NCI-H1105 treated with DMSO at 0.1 percent for 48 hours (cell line): Measurements from ENCODE around the gene SCLT1.
"Not testable (repeated sequence)": the region's sequence is repeated elsewhere in the genome, so short reads cannot be mapped to it uniquely, and the experiment has no call there.

Experiments used
- DNase-seq: peaks from one replicate; lab custom pipeline; 2025; lab: John Stamatoyannopoulos, UW

The SCLT1 gene

DNA sequence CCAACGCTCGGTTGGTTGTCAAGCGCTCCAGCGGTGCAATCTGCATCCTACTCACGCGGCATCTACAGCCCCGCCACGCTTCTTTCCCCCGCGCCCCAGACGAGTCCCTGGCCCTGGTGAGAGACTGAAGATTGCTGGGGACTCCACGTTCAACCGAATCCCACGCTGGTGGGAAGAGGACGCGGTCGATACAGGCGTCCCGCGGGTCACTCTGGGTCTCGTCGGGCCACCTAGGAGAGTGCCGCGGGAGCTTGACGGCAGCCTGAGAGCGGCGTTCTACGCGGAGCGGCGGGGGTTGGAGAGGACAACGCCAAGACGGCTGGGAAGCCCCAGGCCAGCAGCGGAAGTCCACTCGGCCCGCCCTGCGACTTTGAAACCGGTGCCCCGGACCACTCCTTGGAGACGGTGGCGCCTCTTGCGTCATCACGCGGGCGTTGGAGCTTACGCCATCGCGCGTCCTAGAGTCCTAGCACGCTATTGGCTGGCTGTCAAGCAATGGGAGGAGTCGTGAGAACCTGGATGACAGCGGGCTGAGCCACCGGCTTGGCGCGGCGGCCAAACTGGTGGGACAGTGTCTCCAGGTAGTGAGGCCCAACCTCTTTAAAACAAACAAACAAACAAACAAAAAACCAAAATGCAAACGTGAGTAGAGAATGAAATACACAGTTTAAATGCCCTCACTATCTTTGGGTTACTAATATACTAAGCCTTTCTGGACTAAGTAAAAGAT is at the start of gene SCLT1:
Gene SCLT1, minus strand, starts transcription at position 349 of the 730 bp plus-strand sequence. CDS start 436 bp downstream, outside the sequence.
- DNase-seq: peak; percentile 85

- DNase-seq: no peak
These were observed 47.2 kb upstream of the SCLT1 start for GRCh38 chr4:129140521-129140920.

DNA sequence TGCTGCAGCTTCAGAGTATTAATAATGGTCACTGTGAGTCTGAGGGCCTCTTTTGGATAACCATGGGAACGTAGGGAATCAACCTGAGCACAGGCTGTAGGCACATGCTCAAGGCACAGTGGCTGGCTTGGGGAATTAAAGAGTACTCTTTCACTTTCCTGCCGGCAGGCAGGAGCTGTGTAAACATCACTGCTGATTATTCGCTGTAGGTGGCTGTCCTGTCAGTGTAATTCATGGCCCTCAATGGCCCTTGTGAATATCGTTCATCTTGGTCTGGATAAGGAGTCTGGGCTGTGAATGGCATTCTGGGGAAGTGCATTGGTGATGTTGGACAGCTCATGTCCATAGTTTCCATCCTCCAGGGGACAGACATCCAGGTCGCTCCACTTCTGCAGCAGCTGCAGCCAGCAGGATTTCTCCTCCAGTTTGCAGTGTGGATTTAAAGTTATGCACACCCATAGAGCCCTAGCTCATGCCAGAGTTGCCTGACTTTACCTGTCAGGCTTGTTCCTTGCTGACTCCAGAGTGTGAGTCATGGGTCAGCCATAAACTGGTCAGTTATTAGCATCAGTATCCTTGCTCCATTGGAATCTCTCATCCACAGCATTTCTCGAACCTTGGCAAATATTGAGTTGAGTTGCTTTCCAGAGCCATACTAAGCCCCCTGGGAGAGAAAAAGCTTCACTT is 45.6 kb upstream of the SCLT1 start:
- DNase-seq: no peak

- DNase-seq: no peak
These were observed 43.1 kb upstream of the SCLT1 start for GRCh38 chr4:129136433-129136832.

GRCh38 chr4:129131343-129131742 is 38.0 kb upstream of the SCLT1 start:
- DNase-seq: no peak

GRCh38 chr4:129129143-129129542 is 35.8 kb upstream of the SCLT1 start:
- no peak for DNase-seq

GRCh38 chr4:129126614-129127013 is 33.3 kb upstream of the SCLT1 start:
- not testable (repeated sequence) for DNase-seq

DNA sequence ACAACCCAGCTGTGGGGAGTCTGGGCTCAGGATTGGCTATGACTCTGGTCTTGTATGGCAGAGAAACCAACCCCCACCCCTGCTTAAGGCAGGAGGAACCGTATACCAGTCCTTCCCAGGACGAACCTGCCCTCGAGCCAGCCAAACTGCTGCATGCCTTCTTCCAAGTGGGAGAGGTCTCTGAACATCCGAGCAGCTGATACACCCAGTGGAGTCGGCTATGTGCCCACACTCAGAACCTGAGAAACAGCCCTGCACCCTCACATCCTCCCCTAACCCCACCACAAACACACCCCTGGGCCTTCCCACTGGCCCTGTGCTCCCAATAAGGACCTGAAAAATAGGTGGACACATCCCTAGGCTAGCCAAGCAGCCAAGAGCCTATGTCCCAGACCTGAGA is 24.4 kb upstream of the SCLT1 start:
- DNase-seq: no peak

DNA sequence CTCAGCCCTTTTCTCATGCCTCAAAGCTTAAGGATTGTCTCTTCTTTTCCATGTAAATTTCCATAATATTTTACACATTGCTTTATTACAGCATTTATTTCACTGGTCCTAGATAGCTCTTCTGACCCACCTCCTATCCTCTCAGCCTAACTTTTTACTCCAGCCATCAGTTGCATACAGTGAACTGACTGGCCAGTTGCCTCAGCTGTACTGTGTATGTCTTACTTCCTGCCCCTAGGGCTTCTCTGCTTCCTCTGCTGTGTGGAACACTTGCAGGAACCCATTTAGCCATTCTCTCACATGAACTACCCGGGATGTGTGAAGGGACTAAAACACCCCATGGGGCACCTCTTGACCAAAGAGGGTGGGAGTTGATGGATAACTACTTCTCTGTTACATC is 20.6 kb upstream of the SCLT1 start:
- DNase-seq: no peak

- no peak for DNase-seq
These were observed 20.1 kb upstream of the SCLT1 start for GRCh38 chr4:129113434-129113833.

GRCh38 chr4:129111919-129112318 is 18.6 kb upstream of the SCLT1 start:
- no peak for DNase-seq

DNA sequence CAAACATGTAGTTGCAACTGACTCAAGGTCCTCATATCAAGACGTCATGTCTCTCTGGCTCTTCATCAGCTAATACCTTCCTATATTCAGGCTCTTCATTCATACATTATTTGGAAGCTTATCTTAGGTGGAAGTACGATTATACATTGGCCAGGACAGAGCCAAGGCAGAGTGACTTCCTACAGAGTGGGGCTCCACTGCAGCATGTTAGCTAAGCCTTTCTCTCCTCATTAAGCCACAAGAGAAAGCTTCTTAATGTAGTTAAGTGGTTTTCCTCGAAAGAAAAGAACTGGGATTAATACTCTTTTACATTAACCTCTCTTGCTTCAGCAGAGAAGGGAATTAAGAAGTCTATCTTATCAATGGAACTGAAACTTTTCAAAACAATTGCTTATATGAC is 17.6 kb upstream of the SCLT1 start:
- DNase-seq: no peak

- no peak for DNase-seq
These were observed 16.9 kb upstream of the SCLT1 start for GRCh38 chr4:129109965-129110824.

DNA sequence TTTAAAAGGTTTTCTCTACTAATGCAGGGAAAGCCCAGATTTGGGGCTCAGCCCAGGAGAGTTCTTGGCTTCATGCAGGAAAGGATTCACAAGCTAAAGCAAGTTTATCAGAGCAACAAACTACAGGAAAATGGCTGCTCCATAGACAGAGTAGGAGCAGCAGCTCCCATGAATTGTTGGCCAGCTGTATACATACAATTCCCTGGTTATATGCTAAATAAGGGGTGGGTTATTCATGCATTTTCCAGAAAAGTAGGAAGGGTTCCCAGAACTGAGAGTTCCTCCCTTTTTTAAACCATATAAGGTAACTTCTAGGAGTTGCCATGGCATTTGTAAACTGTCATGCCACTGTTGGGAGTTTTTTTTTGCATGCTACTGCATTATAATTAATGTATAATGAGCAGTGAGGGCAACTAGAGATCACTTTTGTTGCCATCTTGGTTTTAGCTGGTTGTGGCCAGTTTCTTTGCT is 5.2 kb upstream of the SCLT1 start:
- no peak for DNase-seq

DNA sequence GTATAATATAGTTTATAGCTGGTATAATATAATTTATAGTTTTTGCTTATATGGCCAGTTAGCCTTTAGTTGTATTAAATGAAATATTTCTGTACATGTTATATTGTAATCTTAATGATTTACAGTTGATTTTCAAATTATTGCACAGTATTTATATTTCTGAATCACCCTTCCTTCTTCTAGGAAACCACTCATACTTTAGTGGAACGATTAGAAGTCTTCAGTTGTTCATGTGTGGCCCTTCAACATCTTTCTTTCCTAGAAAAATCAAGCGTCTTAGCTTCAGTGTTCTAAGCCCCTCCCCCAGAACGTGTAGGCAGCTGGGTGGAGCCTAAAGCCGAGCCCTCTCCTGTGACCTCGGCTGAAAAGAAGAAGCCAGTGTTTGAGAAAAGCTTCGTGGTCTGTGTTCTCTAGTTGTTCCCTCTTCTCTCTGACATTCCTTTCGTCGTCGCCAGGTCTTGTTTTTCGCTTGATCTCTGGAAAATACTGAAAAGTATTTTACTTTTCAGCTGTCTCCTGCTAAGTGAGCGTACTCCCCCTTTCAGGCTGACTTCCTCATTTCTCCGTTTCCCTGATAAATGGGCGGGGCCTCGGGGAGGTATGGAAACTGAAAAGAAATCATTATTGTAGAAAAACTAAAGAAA is 2.6 kb upstream of the SCLT1 start, which contains the start of gene C4orf33:
Gene C4orf33, plus strand, starts transcription at position 342 of the 644 bp plus-strand sequence. CDS start 6,459 bp downstream, outside the sequence.
- DNase-seq: peak; percentile 25

- DNase-seq: no peak
These were observed 1.0 kb upstream of the SCLT1 start for GRCh38 chr4:129094347-129094746.

DNA sequence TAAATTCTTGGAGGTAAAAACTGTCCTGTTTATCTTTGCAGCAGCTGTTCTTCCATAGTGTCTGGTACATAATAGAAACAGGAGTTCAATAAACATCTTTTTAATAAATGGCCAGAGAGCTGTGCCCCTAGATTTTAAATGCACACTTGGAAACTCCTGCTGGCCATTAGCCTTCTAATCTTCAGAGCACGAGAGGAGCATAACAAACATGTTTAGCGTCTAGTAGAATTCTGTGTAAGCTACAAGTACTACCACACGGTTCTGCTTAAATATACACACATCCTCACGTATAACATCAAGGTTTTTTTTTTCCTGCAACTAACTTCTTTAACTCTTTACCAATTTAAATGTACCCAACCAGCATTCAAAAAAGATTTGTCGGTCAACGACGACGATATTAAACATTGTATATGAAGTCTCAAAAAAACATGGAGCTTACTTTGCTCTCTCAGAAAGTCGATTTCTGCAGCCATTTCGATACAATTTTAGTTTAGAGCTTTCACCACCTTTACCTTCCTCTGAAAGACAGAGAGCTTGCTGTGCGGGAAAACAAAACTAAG is 628 bp downstream of the SCLT1 start:
- DNase-seq: no peak

- no peak for DNase-seq
These were observed 5.8 kb downstream of the SCLT1 start for GRCh38 chr4:129087516-129087915.

DNA sequence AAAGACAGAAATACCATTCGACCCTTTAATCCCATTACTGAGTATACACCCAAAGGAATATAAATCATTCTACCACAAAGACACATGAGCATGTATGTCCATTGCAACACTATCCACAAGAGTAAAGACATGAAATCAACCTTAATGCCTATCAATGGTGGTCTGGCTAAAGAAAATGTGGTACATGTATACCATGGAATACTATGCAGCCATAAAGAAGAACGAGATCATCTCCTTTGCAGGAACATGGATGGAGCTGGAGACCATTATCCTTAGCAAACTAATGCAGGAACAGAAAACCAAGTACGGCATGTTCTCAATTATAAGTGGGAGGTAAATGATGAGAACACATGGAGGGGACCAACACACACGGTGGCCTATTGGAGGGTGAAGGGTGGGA is 7.9 kb downstream of the SCLT1 start:
- DNase-seq: no peak

DNA sequence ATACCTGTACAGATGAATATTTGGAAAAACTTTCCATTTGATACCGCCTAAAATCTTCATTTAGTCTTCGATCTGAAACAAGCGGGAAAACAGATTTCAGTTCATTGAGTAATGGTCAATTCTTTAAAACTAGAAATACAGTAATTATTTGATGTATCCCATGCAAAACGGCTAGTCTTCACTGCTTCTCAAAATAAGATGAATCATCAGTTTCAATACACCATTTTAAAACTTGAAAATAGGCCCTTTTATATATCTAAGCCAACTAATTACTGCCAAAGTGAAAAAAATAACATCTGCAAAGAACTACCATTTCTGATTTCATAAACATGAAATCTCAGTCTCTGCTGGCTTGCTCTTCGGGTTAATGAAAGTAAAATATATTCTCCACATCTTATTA is 11.0 kb downstream of the SCLT1 start:
- DNase-seq: no peak

DNA sequence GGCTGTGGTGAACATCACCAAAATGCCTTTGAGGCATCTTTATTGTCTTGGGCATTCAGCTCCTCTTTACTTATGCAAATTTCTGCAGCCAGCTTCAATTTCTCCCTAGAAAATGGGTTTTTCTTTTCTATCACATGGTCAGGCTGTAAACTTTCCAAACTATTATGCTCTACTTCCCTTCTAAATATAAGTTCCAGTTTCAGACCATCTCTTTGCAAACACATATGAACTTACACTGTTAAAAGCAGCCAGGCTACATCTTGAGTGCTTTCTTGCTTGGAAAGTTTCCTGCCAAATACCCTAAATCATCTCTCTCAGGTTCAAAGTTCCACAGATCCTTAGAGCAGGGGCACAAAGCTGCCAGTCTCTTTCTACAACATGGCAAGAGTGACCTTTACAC is 13.2 kb downstream of the SCLT1 start:
- no peak for DNase-seq

GRCh38 chr4:129077326-129077725 is 16.0 kb downstream of the SCLT1 start:
- no peak for DNase-seq
